Choroid plexus epithelial cell (primary cell): ENCODE results near the gene SPAG16.

ENCODE experiments used
- DNase-seq: peaks from one replicate; pipeline ENCODE4 v3.0.0-alpha.2; 2010; ENCODE audit warnings: low read depth
- H3K4me3 ChIP-seq: 2 replicates; pipeline ENCODE4 v1.5.1; 2011; ENCODE audit warnings: low read depth, mild to moderate bottlenecking, control low read depth, low read length, moderate library complexity
- CTCF ChIP-seq: conservative IDR thresholded peaks from 2 replicates; pipeline ENCODE4 v1.5.1; 2011; ENCODE audit warnings: low read depth, mild to moderate bottlenecking, control low read depth, inconsistent platforms, low read length, moderate library complexity

SPAG16 gene

DNA sequence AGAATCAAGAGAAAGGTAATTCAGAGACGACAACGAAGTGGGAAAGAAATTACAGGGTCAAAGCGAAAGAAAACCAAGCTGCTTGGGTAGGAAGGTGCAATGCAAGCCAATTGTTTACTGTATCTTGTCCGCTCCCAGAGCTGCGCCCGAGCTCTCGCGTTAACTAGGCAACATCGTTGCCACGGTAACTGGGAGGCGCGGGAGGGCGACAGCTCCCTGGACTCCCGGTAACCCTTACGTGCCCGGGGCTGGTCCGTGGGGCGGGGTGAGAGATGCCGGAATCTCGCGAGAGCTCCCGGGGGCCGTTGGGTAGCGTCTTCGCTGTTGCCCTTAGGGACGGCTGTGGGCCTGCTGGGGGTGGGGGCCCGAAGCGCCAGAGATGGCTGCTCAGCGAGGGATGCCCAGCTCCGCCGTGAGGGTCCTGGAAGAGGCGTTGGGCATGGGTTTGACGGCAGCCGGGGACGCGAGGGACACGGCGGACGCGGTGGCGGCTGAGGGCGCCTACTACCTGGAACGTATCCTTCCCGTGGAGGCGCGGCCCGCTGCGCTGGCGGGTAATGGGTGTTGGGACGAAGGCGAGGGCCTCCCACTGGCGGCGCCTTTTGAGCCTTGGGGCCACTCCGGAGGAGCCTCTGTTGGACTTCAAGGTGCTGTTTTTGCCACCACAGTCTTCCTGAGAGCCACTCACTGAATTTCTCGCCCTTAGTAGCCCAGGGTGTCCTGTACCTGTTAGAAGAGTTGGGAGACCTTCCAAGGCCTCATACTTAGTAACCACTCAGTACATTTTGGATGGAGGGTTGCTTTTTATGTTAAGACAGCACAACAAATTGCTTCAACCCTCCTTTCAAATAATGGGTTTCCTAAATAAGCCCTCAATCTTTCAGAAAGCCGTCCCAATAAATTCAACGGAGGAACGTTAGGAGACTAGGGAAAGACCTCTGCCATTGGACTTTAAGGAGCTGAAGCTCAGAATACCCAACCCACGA lies at the start of gene SPAG16:
Gene SPAG16 (plus strand): TSS at position 360 of the 986 bp plus-strand sequence.
- peak; percentile 99 for DNase-seq
- peak; percentile 15 for TF ChIP-seq CTCF

GRCh38 chr2:213234641-213235040 lies 49.6 kb upstream of the SPAG16 start:
- no peak overlapping the region for H3K4me3 ChIP-seq
- TF ChIP-seq CTCF = no peak
- DNase-seq = peak; percentile 74

More for the DNA sequence above, at the start of gene SPAG16:
- peak within 1 kb of the TSS; percentile 90 for H3K4me3 ChIP-seq

DNA sequence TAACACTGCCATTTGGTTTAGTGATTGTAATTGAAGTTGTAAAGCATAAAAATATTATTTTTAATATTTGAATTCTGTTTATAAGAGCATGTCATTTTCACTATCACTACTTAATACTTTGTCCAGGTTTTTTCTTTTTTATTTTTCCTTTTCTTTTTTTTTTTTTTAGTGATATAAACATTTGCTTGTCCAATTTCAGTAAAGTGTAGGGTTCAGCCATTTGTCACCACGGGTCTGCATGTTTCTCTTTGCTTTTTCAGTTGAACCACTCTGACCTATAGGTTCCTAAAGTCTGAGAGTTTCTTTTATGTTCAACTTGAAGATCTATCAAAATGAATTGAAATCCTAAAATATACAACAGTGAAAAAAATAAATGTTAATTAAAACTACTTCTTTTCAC lies 48.5 kb upstream of the SPAG16 start:
- DNase-seq = no peak
- TF ChIP-seq CTCF = no peak
- H3K4me3 ChIP-seq = no peak overlapping the region

GRCh38 chr2:213237251-213237650 lies 47.0 kb upstream of the SPAG16 start:
- DNase-seq = no peak
- no peak for TF ChIP-seq CTCF
- H3K4me3 ChIP-seq = no peak overlapping the region

DNA sequence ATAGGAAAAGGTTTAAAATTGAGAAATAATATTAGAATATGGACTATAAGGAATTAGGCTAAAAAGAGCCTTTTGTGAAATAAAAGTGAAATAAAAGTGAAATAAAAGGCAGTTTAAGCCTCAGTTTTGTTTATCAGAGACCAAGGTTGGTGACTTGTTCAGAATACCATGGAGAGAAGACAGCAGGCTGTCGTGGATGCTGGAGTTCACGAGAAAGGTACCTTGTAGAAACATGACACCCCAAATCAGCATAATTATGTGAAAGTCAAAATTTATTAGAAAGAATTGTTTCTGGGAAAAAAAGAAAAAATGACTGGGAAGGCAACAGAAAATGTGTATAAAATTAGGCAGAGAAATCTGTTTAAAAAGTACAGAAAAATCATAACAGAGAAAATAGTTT lies 46.5 kb upstream of the SPAG16 start:
- no peak overlapping the region for H3K4me3 ChIP-seq
- no peak for TF ChIP-seq CTCF
- peak; percentile 60 for DNase-seq

GRCh38 chr2:213238753-213239495 lies 45.3 kb upstream of the SPAG16 start:
- no peak overlapping the region for H3K4me3 ChIP-seq
- DNase-seq = peak; percentile 97
- no peak for TF ChIP-seq CTCF
